GM13976 (cell line): ENCODE data around the gene PROM1.

Source experiments
- DNase-seq: peaks from one replicate; pipeline ENCODE4 v3.0.0; 2012; ENCODE audit warnings: low spot score
- in situ Hi-C: fragments of 300-500 bp; cut with MboI; formaldehyde crosslinking; loops from one replicate; pipeline ENCODE4 v1.12.0; 2022; ENCODE audit warnings: low sequenced_read_pairs, mixed read lengths, inconsistent platforms; ENCODE audit not compliant: unreplicated experiment
- TF ChIP-seq, protein P1 (sequence below): IDR thresholded peaks from 2 replicates; pipeline ENCODE4 v1.5.1; 2012; ENCODE audit warnings: borderline replicate concordance, mild to moderate bottlenecking; ENCODE audit not compliant: insufficient read depth; ENCODE audit errors: extremely low read depth, missing control alignments, control extremely low read depth

Gene PROM1

GRCh38 chr4:16117164-16117563 lies 33.3 kb upstream of the PROM1 start:
- in situ Hi-C loops, result no loop called here
- DNase-seq, result no peak
- TF ChIP-seq, protein P1, sequence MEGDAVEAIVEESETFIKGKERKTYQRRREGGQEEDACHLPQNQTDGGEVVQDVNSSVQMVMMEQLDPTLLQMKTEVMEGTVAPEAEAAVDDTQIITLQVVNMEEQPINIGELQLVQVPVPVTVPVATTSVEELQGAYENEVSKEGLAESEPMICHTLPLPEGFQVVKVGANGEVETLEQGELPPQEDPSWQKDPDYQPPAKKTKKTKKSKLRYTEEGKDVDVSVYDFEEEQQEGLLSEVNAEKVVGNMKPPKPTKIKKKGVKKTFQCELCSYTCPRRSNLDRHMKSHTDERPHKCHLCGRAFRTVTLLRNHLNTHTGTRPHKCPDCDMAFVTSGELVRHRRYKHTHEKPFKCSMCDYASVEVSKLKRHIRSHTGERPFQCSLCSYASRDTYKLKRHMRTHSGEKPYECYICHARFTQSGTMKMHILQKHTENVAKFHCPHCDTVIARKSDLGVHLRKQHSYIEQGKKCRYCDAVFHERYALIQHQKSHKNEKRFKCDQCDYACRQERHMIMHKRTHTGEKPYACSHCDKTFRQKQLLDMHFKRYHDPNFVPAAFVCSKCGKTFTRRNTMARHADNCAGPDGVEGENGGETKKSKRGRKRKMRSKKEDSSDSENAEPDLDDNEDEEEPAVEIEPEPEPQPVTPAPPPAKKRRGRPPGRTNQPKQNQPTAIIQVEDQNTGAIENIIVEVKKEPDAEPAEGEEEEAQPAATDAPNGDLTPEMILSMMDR, result no peak

DNA sequence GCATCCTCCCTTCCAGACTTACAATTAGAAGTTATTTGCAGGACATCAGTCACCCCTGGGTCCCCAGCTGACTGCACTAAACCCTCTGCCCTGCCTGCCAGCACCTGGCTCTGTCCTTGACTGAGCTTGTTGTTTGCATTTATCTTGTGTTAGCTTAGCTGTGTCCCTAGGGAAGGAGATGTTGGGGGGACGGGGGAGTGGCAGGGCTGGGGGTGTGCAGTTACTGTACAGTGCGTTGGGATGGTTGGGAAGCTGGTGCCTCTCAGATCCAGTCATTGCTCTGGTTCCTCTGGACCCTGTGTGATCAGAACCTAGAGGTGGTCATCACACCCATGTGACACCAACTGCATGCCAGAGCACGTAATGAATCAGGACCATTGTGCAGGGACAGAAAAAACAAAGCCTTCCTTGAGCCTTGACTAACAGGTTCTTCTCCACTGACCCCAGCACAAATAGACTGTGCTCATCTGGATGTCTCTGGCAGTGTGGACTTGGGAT lies 32.7 kb upstream of the PROM1 start:
- in situ Hi-C loops, result no loop called here
- DNase-seq, result no peak
- TF ChIP-seq, protein P1, result no peak

DNA sequence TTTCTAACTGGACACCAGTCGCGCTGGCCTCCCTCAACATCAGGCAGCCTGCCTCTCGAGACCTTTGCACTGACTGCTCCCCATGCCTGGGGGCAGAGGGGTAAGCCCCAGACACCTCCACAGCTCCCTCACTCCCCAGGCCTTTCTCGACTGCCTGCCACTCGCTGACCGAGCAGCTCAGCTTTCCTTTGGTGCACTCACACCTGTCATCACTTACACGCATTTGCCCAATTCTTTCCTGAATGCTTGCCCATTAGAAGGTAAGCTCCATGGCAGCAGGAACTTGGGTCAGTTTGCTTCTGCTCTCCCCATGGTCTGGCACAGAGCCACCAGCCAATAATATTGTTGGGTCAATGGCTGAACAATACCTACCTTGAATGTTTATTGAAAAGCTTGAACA lies 32.2 kb upstream of the PROM1 start:
- TF ChIP-seq, protein P1, result no peak
- in situ Hi-C loops, result no loop called here
- no peak for DNase-seq

DNA sequence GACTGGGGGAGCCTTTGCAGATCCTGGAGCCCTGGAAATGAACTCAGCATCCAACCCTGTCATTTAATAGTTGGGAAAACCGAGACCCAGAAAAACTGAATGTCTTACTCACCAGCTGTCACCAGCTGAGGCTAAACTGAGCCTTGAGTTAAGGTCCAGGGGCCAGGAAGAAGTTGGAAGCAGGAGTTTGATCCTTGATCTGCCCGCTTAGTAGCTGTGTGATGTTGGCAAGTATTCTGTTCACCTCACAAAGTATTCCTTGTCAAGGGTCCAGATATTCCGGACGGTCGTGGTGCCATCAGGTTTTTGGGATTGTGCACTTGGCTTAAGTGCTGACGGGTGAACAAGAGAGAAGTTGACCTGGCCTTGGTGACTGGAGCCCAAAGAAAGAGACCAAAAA lies 30.7 kb upstream of the PROM1 start:
- no peak for DNase-seq
- TF ChIP-seq, protein P1, result no peak
- in situ Hi-C loops, result no loop called here

GRCh38 chr4:16113741-16114140 lies 29.9 kb upstream of the PROM1 start:
- in situ Hi-C loops, result no loop called here
- TF ChIP-seq, protein P1, result no peak
- DNase-seq, result no peak

- TF ChIP-seq, protein P1, result no peak
- DNase-seq, result no peak
- in situ Hi-C loops, result no loop called here
Observed at GRCh38 chr4:16111533-16111932, 27.7 kb upstream of the PROM1 start.
